Dedifferentiated amniotic fluid mesenchymal stem cell (primary cell): Measurements from ENCODE around the gene SGCD.

Source experiments
- DNase-seq: peaks from one replicate; pipeline ENCODE4 v3.0.0-alpha.2; 2016; ENCODE audit errors: extremely low spot score

SGCD gene

GRCh38 chr5:156361436-156362109, 34.6 kb downstream of the SGCD start:
- DNase-seq: peak; percentile 52

- DNase-seq: no peak
These were observed 36.9 kb downstream of the SGCD start for GRCh38 chr5:156363861-156364260.

- peak; percentile 64 for DNase-seq
These were observed 39.6 kb downstream of the SGCD start for GRCh38 chr5:156366521-156366920.

- DNase-seq: peak; percentile 81
These were observed 40.6 kb downstream of the SGCD start for GRCh38 chr5:156367597-156367996.

GRCh38 chr5:156375895-156376495, 49.0 kb downstream of the SGCD start:
- DNase-seq: no peak

- no peak for DNase-seq
These were observed 49.8 kb downstream of the SGCD start for GRCh38 chr5:156376751-156377150.

GRCh38 chr5:156378159-156378558, 51.2 kb downstream of the SGCD start:
- no peak for DNase-seq

GRCh38 chr5:156379206-156379605, 52.2 kb downstream of the SGCD start:
- no peak for DNase-seq

- peak; percentile 67 for DNase-seq
These were observed 53.9 kb downstream of the SGCD start for GRCh38 chr5:156380848-156381247.

GRCh38 chr5:156383510-156384265, 56.7 kb downstream of the SGCD start:
- peak; percentile 79 for DNase-seq

- no peak for DNase-seq
These were observed 58.5 kb downstream of the SGCD start for GRCh38 chr5:156385416-156385815.

GRCh38 chr5:156386976-156387375, 60.0 kb downstream of the SGCD start:
- no peak for DNase-seq

GRCh38 chr5:156387391-156387790, 60.4 kb downstream of the SGCD start:
- DNase-seq: no peak

GRCh38 chr5:156388233-156388632, 61.3 kb downstream of the SGCD start:
- no peak for DNase-seq

GRCh38 chr5:156391139-156391538, 64.2 kb downstream of the SGCD start:
- no peak for DNase-seq

GRCh38 chr5:156393980-156394379, 67.0 kb downstream of the SGCD start:
- no peak for DNase-seq

GRCh38 chr5:156394642-156395305, 67.8 kb downstream of the SGCD start:
- no peak for DNase-seq

- no peak for DNase-seq
These were observed 68.3 kb downstream of the SGCD start for GRCh38 chr5:156395306-156395675.

GRCh38 chr5:156396063-156396829, 69.3 kb downstream of the SGCD start:
- peak; percentile 57 for DNase-seq

- DNase-seq: no peak
These were observed 69.8 kb downstream of the SGCD start for GRCh38 chr5:156396830-156397081.

- DNase-seq: no peak
These were observed 72.4 kb downstream of the SGCD start for GRCh38 chr5:156399323-156399722.
